GM20000 (cell line): Measurements from ENCODE around the gene STIM2.

Experiments
- DNase-seq: peaks from one replicate; pipeline ENCODE4 v3.0.0; 2012; ENCODE audit warnings: low spot score
- TF ChIP-seq, protein P1 (sequence below): IDR thresholded peaks from 2 replicates; pipeline ENCODE4 v1.5.1; 2012; ENCODE audit warnings: mild to moderate bottlenecking, control low read depth; ENCODE audit errors: extremely low read depth, missing control alignments

Gene STIM2

GRCh38 chr4:27040356-27040755 lies 179.7 kb downstream of the STIM2 start:
- DNase-seq = no peak
- TF ChIP-seq, protein P1, sequence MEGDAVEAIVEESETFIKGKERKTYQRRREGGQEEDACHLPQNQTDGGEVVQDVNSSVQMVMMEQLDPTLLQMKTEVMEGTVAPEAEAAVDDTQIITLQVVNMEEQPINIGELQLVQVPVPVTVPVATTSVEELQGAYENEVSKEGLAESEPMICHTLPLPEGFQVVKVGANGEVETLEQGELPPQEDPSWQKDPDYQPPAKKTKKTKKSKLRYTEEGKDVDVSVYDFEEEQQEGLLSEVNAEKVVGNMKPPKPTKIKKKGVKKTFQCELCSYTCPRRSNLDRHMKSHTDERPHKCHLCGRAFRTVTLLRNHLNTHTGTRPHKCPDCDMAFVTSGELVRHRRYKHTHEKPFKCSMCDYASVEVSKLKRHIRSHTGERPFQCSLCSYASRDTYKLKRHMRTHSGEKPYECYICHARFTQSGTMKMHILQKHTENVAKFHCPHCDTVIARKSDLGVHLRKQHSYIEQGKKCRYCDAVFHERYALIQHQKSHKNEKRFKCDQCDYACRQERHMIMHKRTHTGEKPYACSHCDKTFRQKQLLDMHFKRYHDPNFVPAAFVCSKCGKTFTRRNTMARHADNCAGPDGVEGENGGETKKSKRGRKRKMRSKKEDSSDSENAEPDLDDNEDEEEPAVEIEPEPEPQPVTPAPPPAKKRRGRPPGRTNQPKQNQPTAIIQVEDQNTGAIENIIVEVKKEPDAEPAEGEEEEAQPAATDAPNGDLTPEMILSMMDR = no peak

- TF ChIP-seq, protein P1 = no peak
- no peak for DNase-seq
Measured at GRCh38 chr4:27042411-27042810, 181.8 kb downstream of the STIM2 start.

- TF ChIP-seq, protein P1 = no peak
- DNase-seq = no peak
Measured at GRCh38 chr4:27043200-27043599, 182.6 kb downstream of the STIM2 start.

DNA sequence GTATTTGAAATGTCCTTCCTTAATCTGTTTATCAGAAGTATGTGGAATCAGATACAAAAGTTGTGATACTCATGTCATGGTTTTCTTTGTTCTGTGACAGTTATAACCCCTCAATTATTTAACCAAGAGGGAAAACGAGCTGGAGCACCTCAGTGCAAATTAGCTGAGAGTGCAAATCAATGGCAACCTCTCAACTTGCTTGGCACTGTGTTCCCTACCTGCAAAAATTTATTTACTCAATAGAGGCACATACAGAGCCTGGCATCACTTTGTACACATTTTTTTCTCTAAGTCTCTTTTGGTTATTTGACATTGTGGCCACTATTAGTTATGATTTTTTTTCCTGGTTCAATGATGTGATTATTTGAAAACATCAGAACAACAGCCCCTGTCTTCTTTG lies 186.2 kb downstream of the STIM2 start:
- TF ChIP-seq, protein P1 = no peak
- DNase-seq = no peak

DNA sequence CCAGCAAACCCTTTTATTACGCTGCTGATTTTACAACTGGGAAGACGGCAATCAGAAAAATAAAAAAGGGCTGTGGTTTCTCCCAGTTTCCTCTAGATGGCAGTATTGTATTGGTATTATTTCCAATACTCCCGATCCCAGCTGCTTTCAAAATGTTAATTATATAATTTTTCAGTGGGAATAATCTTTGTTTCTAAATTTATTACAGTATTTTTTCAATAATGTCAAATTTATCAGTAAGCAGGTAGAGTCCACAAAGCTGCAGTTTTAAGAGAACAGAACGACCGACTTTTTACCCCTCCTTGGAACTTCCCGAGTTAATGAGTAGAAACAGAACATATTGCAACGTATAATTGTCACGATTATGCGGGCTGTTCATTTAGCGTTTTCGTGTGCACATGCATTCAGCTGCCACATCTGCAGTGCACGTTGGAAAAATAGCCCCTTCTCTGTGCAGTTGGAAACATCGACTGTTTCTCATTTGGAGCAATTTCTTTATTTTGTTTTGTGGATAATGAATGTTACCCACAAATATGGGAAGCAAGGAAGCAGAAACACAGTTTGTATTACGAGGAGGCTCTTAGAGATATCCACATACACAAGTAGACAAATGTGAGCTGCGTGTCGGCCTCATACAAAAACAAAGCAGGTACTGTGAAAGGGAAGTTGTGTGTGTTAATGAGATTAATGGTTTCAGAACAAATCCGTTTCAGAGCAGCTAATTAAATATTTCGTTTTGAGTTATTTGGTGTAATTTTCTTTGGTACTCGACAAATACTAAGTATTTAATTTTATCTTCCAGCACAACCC lies 188.0 kb downstream of the STIM2 start:
- peak; percentile 32 for DNase-seq
- TF ChIP-seq, protein P1 = peak; percentile 32

- no peak for DNase-seq
- TF ChIP-seq, protein P1 = no peak
Measured at GRCh38 chr4:27049239-27049829, 188.7 kb downstream of the STIM2 start.

- TF ChIP-seq, protein P1 = no peak
- no peak for DNase-seq
Measured at GRCh38 chr4:27050731-27051130, 190.1 kb downstream of the STIM2 start.
